ENCODE data around the gene DNM2.

The DNM2 gene

DNA sequence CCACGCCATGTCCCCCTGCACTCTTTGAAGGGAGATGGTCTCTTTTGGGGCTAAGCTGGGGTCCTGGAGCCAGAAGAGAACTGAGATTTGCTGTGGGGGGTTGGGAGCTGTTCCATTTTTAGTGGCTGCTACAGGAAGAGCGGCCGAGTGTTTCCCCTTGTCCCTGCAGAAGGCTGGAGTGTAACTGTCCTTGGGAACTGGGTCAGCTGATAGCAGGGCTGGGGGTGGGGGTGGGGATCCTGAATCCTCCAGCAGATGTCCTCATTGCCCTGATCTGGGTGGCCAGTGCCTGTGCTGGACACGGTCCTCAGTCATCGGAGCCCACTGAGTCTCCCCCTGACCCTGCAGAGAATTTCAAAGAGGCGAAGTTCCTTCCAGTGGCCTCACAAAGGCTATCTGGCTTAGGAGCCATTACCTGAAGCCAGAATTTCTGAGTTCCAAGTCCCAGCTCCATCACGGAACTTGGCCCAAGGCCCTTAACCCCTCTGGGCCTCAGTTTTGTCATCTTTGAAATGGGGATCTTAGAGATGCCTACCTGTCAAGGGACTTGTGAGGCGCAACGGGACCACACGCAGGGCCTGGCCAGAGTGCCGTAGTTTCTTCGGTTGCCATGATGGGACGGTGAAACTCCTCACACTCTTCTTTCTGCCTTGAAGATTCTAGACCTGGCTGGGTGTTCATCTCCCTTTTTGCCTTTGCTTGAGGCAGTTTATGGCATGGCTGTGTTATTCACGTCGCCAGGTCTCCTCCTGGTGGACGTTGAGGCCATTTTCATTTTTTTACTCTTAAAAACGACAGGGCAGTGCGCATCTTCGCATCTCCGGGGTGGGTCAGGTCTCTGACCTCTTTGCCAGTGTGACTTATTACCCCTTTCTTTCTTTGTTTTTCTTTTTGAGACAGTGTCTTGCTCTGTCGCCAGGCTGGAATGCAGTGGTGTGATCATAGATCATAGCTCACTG lies 51.9 kb downstream of the DNM2 start:
- Histone ChIP-seq H2BK12ac (ENCODE audit: low read length in 2 of 2) (peak overlapping the region; percentile 42 to 56), H2BK120ac (ENCODE audit: low read depth, low read length) (no peak overlapping the region), H3K4me1 (ENCODE audit: control insufficient read depth, insufficient read depth, low read depth, low read length) (peaks cover 52% of the 10 kb centered on the region), H3K4ac (ENCODE audit: low read depth in 1 of 2, low read length in 2 of 2) (peak overlapping the region; percentile 30 to 62), H3K27ac (ENCODE audit: low read length, poor library complexity, severe bottlenecking) (no peak overlapping the region), H3K4me3 (ENCODE audit: insufficient read depth in 1 of 2, low read depth in 1 of 2, low read length in 2 of 2) (peak overlapping the region in 1 of 2 experiments; percentile 31), H2AK5ac (ENCODE audit: low read length, severe bottlenecking) (peak overlapping the region; percentile 38), H4K8ac (ENCODE audit: low read length) (peak overlapping the region; percentile 95), H3K9me3 (ENCODE audit: control insufficient read depth, low read length) (no peaks in the 10 kb centered on the region), H3K23ac (ENCODE audit: low read length in 2 of 2) (peak overlapping the region in 1 of 2 experiments; percentile 16), H3K36me3 (ENCODE audit: control insufficient read depth in 1 of 2, insufficient read depth in 2 of 2, low read depth in 1 of 2, low read length in 2 of 2) (peaks cover 38 to 39% of the 10 kb centered on the region in 2 experiments), H3K27me3 (ENCODE audit: control insufficient read depth in 1 of 2, insufficient read depth in 1 of 2, low read length in 2 of 2) (no peaks in the 10 kb centered on the region), H2BK15ac (ENCODE audit: low read depth, poor library complexity, severe bottlenecking) (peak overlapping the region; percentile 38), H3K9ac (ENCODE audit: low read length) (peak overlapping the region; percentile 69), H3K18ac (ENCODE audit: low read depth in 1 of 2, low read length in 2 of 2) (peak overlapping the region; percentile 85 to 89), H3K14ac (ENCODE audit: low read length in 2 of 2) (peak overlapping the region in 1 of 2 experiments; percentile 81), H4K91ac (ENCODE audit: low read length) (peak overlapping the region; percentile 95), H3K4me2 (ENCODE audit: low read length, poor library complexity, severe bottlenecking) (no peak overlapping the region), H2AFZ (ENCODE audit: low read depth, low read length) (no peak overlapping the region), H3K79me1 (replicated peaks; ENCODE audit: low read length, poor library complexity, severe bottlenecking) (peaks cover 54% of the 10 kb centered on the region), H2BK5ac (ENCODE audit: low read depth, low read length, poor library complexity, severe bottlenecking) (peak overlapping the region; percentile 11)
- peak; percentile 75 for DNase-seq
- 65% methylated on average over 21 of the region's 21 CpGs for WGBS

GRCh38 chr19:10773969-10774368 lies 56.1 kb downstream of the DNM2 start:
- H3K4me1 ChIP-seq (ENCODE audit: control insufficient read depth, insufficient read depth, low read depth, low read length): peaks cover 16% of the 10 kb centered on the region
- H3K9ac ChIP-seq (ENCODE audit: low read length): no peak overlapping the region
- DNase-seq: no peak
- H3K4ac ChIP-seq (ENCODE audit: low read depth in 1 of 2, low read length in 2 of 2): no peak overlapping the region
- H3K4me2 ChIP-seq (ENCODE audit: low read length, poor library complexity, severe bottlenecking): no peak overlapping the region
- H3K14ac ChIP-seq (ENCODE audit: low read length in 2 of 2): no peak overlapping the region
- H3K18ac ChIP-seq (ENCODE audit: low read depth in 1 of 2, low read length in 2 of 2): no peak overlapping the region
- H4K8ac ChIP-seq (ENCODE audit: low read length): no peak overlapping the region
- no peak overlapping the region for H2AFZ ChIP-seq (ENCODE audit: low read depth, low read length)
- H3K4me3 ChIP-seq (ENCODE audit: insufficient read depth in 1 of 2, low read depth in 1 of 2, low read length in 2 of 2): no peak overlapping the region
- 82% methylated on average over 3 of the region's 3 CpGs for WGBS
- H2BK5ac ChIP-seq (ENCODE audit: low read depth, low read length, poor library complexity, severe bottlenecking): no peak overlapping the region
- H4K91ac ChIP-seq (ENCODE audit: low read length): no peak overlapping the region
- H3K27me3 ChIP-seq (ENCODE audit: control insufficient read depth in 1 of 2, insufficient read depth in 1 of 2, low read length in 2 of 2): no peaks in the 10 kb centered on the region
- peaks cover 56 to 64% of the 10 kb centered on the region in 2 experiments for H3K36me3 ChIP-seq (ENCODE audit: control insufficient read depth in 1 of 2, insufficient read depth in 2 of 2, low read depth in 1 of 2, low read length in 2 of 2)
- H3K9me3 ChIP-seq (ENCODE audit: control insufficient read depth, low read length): no peaks in the 10 kb centered on the region
- H2BK120ac ChIP-seq (ENCODE audit: low read depth, low read length): no peak overlapping the region
- H2BK15ac ChIP-seq (ENCODE audit: low read depth, poor library complexity, severe bottlenecking): no peak overlapping the region
- peaks cover 43% of the 10 kb centered on the region for H3K79me1 ChIP-seq (replicated peaks; ENCODE audit: low read length, poor library complexity, severe bottlenecking)
- no peak overlapping the region for H3K27ac ChIP-seq (ENCODE audit: low read length, poor library complexity, severe bottlenecking)
- no peak overlapping the region for H2BK12ac ChIP-seq (ENCODE audit: low read length in 2 of 2)
- H3K23ac ChIP-seq (ENCODE audit: low read length in 2 of 2): no peak overlapping the region
- H2AK5ac ChIP-seq (ENCODE audit: low read length, severe bottlenecking): no peak overlapping the region

DNA sequence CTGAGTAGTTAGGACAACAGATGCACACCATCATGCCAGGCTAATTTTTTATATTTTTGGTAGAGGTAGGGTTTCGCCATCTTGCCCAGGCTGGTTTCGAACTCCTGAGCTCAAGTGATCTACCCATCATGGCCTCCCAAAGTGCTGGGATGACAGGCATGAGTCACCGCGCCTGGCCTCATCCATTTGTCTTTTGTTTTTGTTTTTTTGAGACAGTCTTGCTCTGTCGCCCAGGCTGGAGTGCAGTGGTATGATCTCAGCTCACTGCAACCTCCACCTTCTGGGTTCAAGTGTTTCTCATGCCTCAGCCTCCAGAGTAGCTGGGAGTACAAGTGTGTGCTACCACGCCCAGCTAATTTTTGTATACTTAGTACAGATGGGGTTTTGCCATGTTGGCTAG lies 57.0 kb downstream of the DNM2 start:
- Histone ChIP-seq H4K8ac (ENCODE audit: low read length) (no peak overlapping the region), H3K18ac (ENCODE audit: low read depth in 1 of 2, low read length in 2 of 2) (no peak overlapping the region), H3K4me2 (ENCODE audit: low read length, poor library complexity, severe bottlenecking) (no peak overlapping the region), H2AK5ac (ENCODE audit: low read length, severe bottlenecking) (no peak overlapping the region), H2BK5ac (ENCODE audit: low read depth, low read length, poor library complexity, severe bottlenecking) (no peak overlapping the region), H2BK15ac (ENCODE audit: low read depth, poor library complexity, severe bottlenecking) (no peak overlapping the region), H2BK12ac (ENCODE audit: low read length in 2 of 2) (no peak overlapping the region), H3K14ac (ENCODE audit: low read length in 2 of 2) (no peak overlapping the region), H3K27ac (ENCODE audit: low read length, poor library complexity, severe bottlenecking) (no peak overlapping the region), H2AFZ (ENCODE audit: low read depth, low read length) (no peak overlapping the region), H3K9ac (ENCODE audit: low read length) (no peak overlapping the region), H3K4me1 (ENCODE audit: control insufficient read depth, insufficient read depth, low read depth, low read length) (peaks cover 6% of the 10 kb centered on the region), H3K36me3 (ENCODE audit: control insufficient read depth in 1 of 2, insufficient read depth in 2 of 2, low read depth in 1 of 2, low read length in 2 of 2) (peaks cover 58 to 71% of the 10 kb centered on the region in 2 experiments), H3K27me3 (ENCODE audit: control insufficient read depth in 1 of 2, insufficient read depth in 1 of 2, low read length in 2 of 2) (no peaks in the 10 kb centered on the region), H3K4me3 (ENCODE audit: insufficient read depth in 1 of 2, low read depth in 1 of 2, low read length in 2 of 2) (no peak overlapping the region), H3K23ac (ENCODE audit: low read length in 2 of 2) (no peak overlapping the region), H4K91ac (ENCODE audit: low read length) (no peak overlapping the region), H3K4ac (ENCODE audit: low read depth in 1 of 2, low read length in 2 of 2) (no peak overlapping the region), H3K9me3 (ENCODE audit: control insufficient read depth, low read length) (no peaks in the 10 kb centered on the region), H3K79me1 (replicated peaks; ENCODE audit: low read length, poor library complexity, severe bottlenecking) (peaks cover 36% of the 10 kb centered on the region), H2BK120ac (ENCODE audit: low read depth, low read length) (no peak overlapping the region)
- 95% methylated on average over 6 of the region's 6 CpGs for WGBS
- DNase-seq: no peak

DNA sequence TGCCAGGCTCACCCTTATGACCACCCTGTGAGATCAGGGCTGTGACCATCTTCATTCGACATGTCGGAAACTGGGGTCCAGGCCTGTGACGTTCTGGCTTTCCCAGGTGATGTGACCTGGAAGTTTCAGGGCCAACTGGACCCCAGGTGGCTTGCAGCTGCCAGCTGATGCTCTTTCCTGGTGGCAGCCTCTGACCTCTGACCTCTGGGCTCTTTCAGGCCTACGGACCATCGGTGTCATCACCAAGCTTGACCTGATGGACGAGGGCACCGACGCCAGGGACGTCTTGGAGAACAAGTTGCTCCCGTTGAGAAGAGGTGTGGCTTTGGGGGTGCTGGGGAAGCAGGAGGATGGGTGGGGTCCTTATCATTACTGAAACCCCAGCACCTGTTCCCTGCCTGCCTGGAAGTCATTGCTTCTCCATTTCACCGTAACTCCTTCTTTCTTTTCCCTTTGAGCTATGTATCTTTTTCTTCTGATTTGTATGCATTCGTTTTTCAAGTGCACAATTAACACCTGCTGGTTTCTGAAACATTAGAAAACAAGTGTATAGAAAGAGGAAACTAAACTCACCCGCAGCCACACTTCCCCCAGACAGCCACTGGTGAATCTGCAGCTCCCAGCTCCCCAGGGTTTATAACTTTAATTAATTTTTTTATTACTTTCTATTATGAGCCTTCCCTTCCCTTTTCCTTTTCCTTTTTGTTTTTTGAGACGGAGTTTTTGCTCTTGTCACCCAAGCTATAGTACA lies 59.2 kb downstream of the DNM2 start:
- H3K14ac ChIP-seq (ENCODE audit: low read length in 2 of 2): no peak overlapping the region
- no peak overlapping the region for H3K4me3 ChIP-seq (ENCODE audit: insufficient read depth in 1 of 2, low read depth in 1 of 2, low read length in 2 of 2)
- H4K91ac ChIP-seq (ENCODE audit: low read length): no peak overlapping the region
- H3K27ac ChIP-seq (ENCODE audit: low read length, poor library complexity, severe bottlenecking): no peak overlapping the region
- no peak overlapping the region for H2AK5ac ChIP-seq (ENCODE audit: low read length, severe bottlenecking)
- no peak overlapping the region for H2BK5ac ChIP-seq (ENCODE audit: low read depth, low read length, poor library complexity, severe bottlenecking)
- H3K4me2 ChIP-seq (ENCODE audit: low read length, poor library complexity, severe bottlenecking): no peak overlapping the region
- WGBS: 96% methylated on average over 14 of the region's 14 CpGs
- H2BK120ac ChIP-seq (ENCODE audit: low read depth, low read length): no peak overlapping the region
- H2BK12ac ChIP-seq (ENCODE audit: low read length in 2 of 2): no peak overlapping the region
- DNase-seq: no peak
- no peak overlapping the region for H3K9ac ChIP-seq (ENCODE audit: low read length)
- H4K8ac ChIP-seq (ENCODE audit: low read length): no peak overlapping the region
- peaks cover 75 to 76% of the 10 kb centered on the region in 2 experiments for H3K36me3 ChIP-seq (ENCODE audit: control insufficient read depth in 1 of 2, insufficient read depth in 2 of 2, low read depth in 1 of 2, low read length in 2 of 2)
- H3K4me1 ChIP-seq (ENCODE audit: control insufficient read depth, insufficient read depth, low read depth, low read length): no peaks in the 10 kb centered on the region
- no peak overlapping the region for H3K4ac ChIP-seq (ENCODE audit: low read depth in 1 of 2, low read length in 2 of 2)
- no peak overlapping the region for H3K18ac ChIP-seq (ENCODE audit: low read depth in 1 of 2, low read length in 2 of 2)
- no peak overlapping the region for H3K23ac ChIP-seq (ENCODE audit: low read length in 2 of 2)
- no peak overlapping the region for H2AFZ ChIP-seq (ENCODE audit: low read depth, low read length)
- peaks cover 31% of the 10 kb centered on the region for H3K79me1 ChIP-seq (replicated peaks; ENCODE audit: low read length, poor library complexity, severe bottlenecking)
- no peaks in the 10 kb centered on the region for H3K27me3 ChIP-seq (ENCODE audit: control insufficient read depth in 1 of 2, insufficient read depth in 1 of 2, low read length in 2 of 2)
- no peaks in the 10 kb centered on the region for H3K9me3 ChIP-seq (ENCODE audit: control insufficient read depth, low read length)
- no peak overlapping the region for H2BK15ac ChIP-seq (ENCODE audit: low read depth, poor library complexity, severe bottlenecking)
